Smooth muscle cell (in vitro differentiated cells): ENCODE results near the gene RGS12. TPM values are rescaled to one million over a fixed set of nuclear protein-coding genes. Genes with fewer than 3 reads are reported as not detected.

Source experiments
- DNase-seq: peaks from one replicate; lab custom pipeline; 2025; ENCODE audit not compliant: unreplicated experiment; lab: John Stamatoyannopoulos, UW
- H2AFZ ChIP-seq: fragments of 200-600 bp; sonication (generic); 2 replicates; pipeline ENCODE4 v1.6.0; 2016; ENCODE audit warnings: antibody characterized with exemption, low read depth, mild to moderate bottlenecking
- H3F3A ChIP-seq: fragments of 200-600 bp; sonication (generic); 2 replicates; pipeline ENCODE4 v1.6.0; 2017; ENCODE audit warnings: antibody characterized with exemption, low read depth
- H3K27ac ChIP-seq: fragments of 200-600 bp; sonication (generic); 2 replicates; pipeline ENCODE4 v1.5.1; 2016; ENCODE audit warnings: low read depth, mild to moderate bottlenecking
- H3K27me3 ChIP-seq: fragments of 200-600 bp; sonication (generic); 2 replicates; pipeline ENCODE4 v1.6.1; 2016; ENCODE audit warnings: low read depth, mild to moderate bottlenecking
- H3K36me3 ChIP-seq: fragments of 200-600 bp; sonication (generic); 2 replicates; pipeline ENCODE4 v1.5.1; 2016; ENCODE audit warnings: low read depth
- H3K4me1 ChIP-seq: fragments of 200-600 bp; sonication (generic); 2 replicates; pipeline ENCODE4 v1.5.1; 2016; ENCODE audit warnings: low read depth
- H3K4me2 ChIP-seq: fragments of 200-600 bp; sonication (generic); 2 replicates; pipeline ENCODE4 v1.6.0; 2016; ENCODE audit warnings: mild to moderate bottlenecking
- H3K4me3 ChIP-seq: fragments of 200-600 bp; sonication (generic); 2 replicates; pipeline ENCODE4 v1.5.1; 2016; ENCODE audit warnings: mild to moderate bottlenecking
- H3K79me2 ChIP-seq: fragments of 200-600 bp; sonication (generic); 2 replicates; pipeline ENCODE4 v1.6.0; 2016; ENCODE audit warnings: low read depth, mild to moderate bottlenecking
- H3K9ac ChIP-seq: fragments of 200-600 bp; sonication (generic); 2 replicates; pipeline ENCODE4 v1.6.0; 2016; ENCODE audit warnings: low read depth
- H3K9me3 ChIP-seq: fragments of 200-600 bp; sonication (generic); replicated peaks from 2 replicates; pipeline ENCODE4 v1.5.1; 2016; ENCODE audit warnings: low read depth
- H4K20me1 ChIP-seq: fragments of 200-600 bp; sonication (generic); 2 replicates; pipeline ENCODE4 v1.6.0; 2016; ENCODE audit warnings: low read depth
- WGBS: methylation state at CpG from one replicate; pipeline ENCODE4 v1.1.7; 2016; ENCODE audit warnings: low lambda C conversion rate; 5-methylcytosine and 5-hydroxymethylcytosine counted together
- polyA plus RNA-seq: library from polyadenylated mRNA; unstranded; fragments of >200 nt; fragmentation: Nextera tagmentation; extraction: Ambion mirVana; gene quantifications from 2 replicates; pipeline ENCODE4 v1.2.1, GENCODE V29; 2016
- total RNA-seq: library from RNA; depleted of rRNA; stranded (reverse); fragments of >200 nt; gene quantifications from 2 replicates; pipeline ENCODE4 v1.2.3, GENCODE V29; 2014
- TF ChIP-seq, protein P1 (sequence below): fragments of 200-600 bp; sonication (generic); IDR thresholded peaks from 2 replicates; pipeline ENCODE4 v1.5.1; 2017; ENCODE audit warnings: borderline replicate concordance, mild to moderate bottlenecking, antibody characterized with exemption; ENCODE audit not compliant: insufficient read depth, poor library complexity, severe bottlenecking

The RGS12 gene
- total and polyA plus RNA-seq, 2 experiments from 2014 or later, result 20.5 to 28.5 TPM

DNA sequence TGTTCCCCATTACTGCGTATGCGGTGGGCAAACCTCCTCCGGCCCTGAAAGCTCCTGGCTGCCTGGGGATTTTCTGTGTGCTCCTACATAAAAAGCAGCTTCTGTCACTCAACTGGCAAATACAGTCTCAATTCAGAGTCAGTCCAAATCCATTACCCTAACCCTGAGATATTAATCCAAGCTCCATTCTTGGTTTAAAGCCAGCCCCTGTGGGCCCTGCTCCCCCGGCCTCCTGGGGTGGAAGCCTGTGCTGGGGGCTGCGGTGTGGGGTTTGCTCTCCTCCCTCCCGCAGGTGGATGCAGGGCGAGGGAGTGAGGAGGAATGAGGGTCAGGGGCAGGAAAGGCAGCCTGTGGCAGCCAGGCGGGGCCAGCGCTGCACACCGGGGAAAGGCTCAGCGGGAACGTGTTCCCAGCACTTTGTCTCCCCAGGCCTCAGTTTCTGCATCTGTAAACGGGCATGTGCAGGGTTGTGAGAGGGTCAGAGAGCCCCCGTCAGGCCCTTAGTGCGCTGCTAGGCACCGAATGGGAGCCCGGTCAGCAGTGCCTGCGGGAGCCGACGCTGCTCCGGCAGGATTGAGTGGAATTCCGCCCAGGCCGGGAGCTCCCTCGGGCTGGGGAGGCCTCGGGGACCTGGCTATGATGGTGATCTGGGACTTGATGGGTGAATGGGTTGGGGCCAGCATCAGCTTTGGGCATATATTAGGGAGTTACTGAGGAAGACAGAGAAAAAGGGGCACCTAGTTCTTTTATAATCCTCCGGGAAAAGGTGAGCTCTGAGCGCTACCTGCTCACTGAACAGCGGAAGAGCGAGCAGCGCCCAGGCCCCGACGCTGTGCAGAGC is 6.3 kb upstream of the RGS12 start:
- H3F3A ChIP-seq, result no peaks in the 10 kb centered on the region
- H2AFZ ChIP-seq, result no peak overlapping the region
- no peaks in the 10 kb centered on the region for H3K36me3 ChIP-seq
- H3K4me3 ChIP-seq, result no peak overlapping the region
- WGBS, result 88% methylated on average over 32 of the region's 32 CpGs
- no peaks in the 10 kb centered on the region for H3K9me3 ChIP-seq
- H3K27me3 ChIP-seq, result no peaks in the 10 kb centered on the region
- H3K79me2 ChIP-seq, result no peaks in the 10 kb centered on the region
- H3K27ac ChIP-seq, result no peak overlapping the region
- DNase-seq, result no peak
- no peaks in the 10 kb centered on the region for H4K20me1 ChIP-seq
- peaks cover under 1% of the 10 kb centered on the region for H3K4me1 ChIP-seq
- H3K4me2 ChIP-seq, result no peak overlapping the region
- TF ChIP-seq, protein P1, sequence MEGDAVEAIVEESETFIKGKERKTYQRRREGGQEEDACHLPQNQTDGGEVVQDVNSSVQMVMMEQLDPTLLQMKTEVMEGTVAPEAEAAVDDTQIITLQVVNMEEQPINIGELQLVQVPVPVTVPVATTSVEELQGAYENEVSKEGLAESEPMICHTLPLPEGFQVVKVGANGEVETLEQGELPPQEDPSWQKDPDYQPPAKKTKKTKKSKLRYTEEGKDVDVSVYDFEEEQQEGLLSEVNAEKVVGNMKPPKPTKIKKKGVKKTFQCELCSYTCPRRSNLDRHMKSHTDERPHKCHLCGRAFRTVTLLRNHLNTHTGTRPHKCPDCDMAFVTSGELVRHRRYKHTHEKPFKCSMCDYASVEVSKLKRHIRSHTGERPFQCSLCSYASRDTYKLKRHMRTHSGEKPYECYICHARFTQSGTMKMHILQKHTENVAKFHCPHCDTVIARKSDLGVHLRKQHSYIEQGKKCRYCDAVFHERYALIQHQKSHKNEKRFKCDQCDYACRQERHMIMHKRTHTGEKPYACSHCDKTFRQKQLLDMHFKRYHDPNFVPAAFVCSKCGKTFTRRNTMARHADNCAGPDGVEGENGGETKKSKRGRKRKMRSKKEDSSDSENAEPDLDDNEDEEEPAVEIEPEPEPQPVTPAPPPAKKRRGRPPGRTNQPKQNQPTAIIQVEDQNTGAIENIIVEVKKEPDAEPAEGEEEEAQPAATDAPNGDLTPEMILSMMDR, result no peak
- no peak overlapping the region for H3K9ac ChIP-seq

DNA sequence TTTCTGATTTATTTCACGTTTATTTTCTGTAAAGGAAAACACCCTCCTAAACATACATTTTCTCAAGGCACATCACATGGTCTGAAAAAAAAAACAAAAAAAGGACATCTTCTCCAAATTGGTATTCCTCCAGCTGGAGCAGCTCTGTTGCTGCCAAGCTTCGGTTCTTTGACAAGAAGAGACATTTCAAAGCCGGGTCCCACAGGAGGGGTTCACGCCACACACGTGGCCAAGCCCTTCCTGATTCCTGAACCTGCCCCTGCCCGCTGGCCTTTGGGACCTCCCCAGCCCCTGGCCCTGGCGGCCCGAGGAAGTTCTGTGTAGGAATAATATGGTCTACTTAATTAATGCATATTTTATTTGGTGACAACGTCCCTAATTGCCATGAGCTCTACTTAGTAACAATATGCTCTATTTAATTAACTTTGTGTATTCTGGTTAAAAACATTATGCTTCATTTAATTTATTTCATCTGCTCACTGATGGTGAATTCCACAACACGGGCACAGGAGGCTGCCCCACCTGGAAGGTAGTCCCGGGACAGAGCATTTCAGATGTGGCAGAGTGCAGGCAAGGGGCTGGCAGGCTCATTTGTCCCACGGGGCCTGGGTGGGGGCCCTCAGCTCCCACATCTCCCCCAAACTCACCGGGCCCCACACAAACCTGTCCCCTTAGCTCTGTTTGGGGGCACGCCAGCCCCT is 5.4 kb upstream of the RGS12 start:
- 93% methylated on average over 14 of the region's 14 CpGs for WGBS

DNA sequence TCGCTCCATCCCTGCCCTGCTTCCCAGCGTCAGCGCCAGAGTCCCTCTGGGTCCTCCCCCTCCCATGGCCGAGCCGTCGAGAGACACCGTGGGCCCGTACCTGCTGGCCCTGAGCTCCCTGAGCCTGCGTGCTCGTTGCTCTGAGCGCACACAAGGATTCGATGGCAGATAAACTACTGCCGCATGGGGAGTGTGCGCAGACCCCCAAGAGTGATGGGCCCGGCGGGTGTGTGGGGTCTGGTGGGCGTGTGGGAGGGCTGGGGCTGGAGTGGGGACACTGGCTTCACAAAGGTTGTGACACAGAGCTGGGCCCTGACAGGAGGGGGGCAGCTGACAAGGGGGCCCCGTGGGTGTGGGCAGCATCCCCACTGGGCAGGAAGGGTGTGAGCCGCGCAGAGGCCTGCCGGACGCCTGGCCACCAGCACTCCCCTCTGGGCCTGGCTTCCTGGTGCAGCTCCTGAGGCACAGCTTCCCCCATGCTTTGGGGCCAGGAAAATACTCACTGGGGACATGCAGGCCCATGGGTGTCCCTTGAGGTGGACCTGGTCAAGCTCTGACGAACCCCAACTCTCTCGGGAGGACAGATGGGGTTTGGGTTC is 4.8 kb upstream of the RGS12 start:
- peaks cover 4% of the 10 kb centered on the region for H3K4me1 ChIP-seq
- no peak overlapping the region for H3K4me3 ChIP-seq
- TF ChIP-seq, protein P1, result no peak
- no peak overlapping the region for H3K27ac ChIP-seq
- no peaks in the 10 kb centered on the region for H3K9me3 ChIP-seq
- no peak overlapping the region for H3K9ac ChIP-seq
- no peak overlapping the region for H2AFZ ChIP-seq
- DNase-seq, result no peak
- H3K27me3 ChIP-seq, result no peaks in the 10 kb centered on the region
- WGBS, result 91% methylated on average over 21 of the region's 24 CpGs
- no peaks in the 10 kb centered on the region for H4K20me1 ChIP-seq
- H3K4me2 ChIP-seq, result no peak overlapping the region
- H3K36me3 ChIP-seq, result no peaks in the 10 kb centered on the region
- H3F3A ChIP-seq, result peaks cover 8% of the 10 kb centered on the region
- no peaks in the 10 kb centered on the region for H3K79me2 ChIP-seq

More for the DNA sequence above, 5.4 kb upstream of the RGS12 start:
- Histone ChIP-seq H3K79me2 (no peaks in the 10 kb centered on the region), H3K36me3 (no peaks in the 10 kb centered on the region), H3K4me3 (no peak overlapping the region), H3K27ac (no peak overlapping the region), H3K9me3 (no peaks in the 10 kb centered on the region), H3F3A (peaks cover 8% of the 10 kb centered on the region), H3K9ac (no peak overlapping the region), H3K4me2 (no peak overlapping the region), H3K4me1 (peaks cover 4% of the 10 kb centered on the region), H3K27me3 (no peaks in the 10 kb centered on the region), H2AFZ (no peak overlapping the region), H4K20me1 (no peaks in the 10 kb centered on the region)
- DNase-seq, result no peak
- TF ChIP-seq, protein P1, result no peak
